ENCODE data around the gene EHBP1.
A peak's percentile ranks its signal among the peaks of the same experiment; 100 is the strongest.

The EHBP1 gene

GRCh38 chr2:62801110-62801509, 95.6 kb downstream of the EHBP1 start:
- no peak for DNase-seq
- intact Hi-C loops (cut with DNase I) = no loop called here

- DNase-seq = no peak
- intact Hi-C loops (cut with DNase I) = no loop called here
Measured at GRCh38 chr2:62801814-62802523, 96.5 kb downstream of the EHBP1 start.

DNA sequence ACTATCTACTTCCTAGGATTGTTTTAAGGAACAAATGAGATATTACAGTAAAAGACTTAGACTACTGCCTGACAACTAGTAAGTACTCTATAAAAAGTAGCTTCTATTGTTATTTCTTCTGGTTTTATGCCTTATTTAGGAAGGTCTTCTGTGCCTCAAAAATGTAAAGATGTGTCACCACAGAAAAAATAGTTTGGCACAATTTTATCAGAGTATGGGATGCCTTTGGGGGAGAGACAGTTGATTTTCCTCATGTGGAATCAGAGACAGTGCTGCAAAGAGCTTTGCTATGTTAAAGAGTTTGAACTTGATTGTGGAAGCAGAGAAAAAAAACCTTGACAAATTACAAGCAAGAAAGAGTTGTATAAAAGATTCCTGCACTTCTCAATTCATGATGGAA, 98.4 kb downstream of the EHBP1 start:
- intact Hi-C loops (cut with DNase I) = no loop called here
- DNase-seq = no peak

GRCh38 chr2:62806231-62806630, 100.7 kb downstream of the EHBP1 start:
- intact Hi-C loops (cut with DNase I) = no loop called here
- no peak for DNase-seq

DNA sequence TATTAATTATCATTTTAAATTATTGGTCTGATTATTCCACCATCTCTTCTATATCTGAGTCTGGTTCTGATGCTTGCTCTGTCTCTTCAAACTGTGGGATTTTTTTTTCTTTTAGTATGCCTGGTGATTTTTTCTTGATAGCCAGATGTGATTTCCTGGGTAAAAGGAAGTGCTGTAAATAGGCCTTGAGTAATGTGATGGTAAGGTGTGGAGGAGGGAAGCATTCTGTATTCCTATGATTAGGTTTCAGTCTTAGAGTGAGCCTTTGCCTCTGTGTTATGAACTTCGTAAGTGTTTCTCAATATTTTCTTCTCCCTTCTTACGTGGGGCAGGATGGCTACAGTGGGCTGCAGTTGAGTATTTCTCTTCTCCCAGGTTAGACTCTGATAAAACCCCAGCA, 103.0 kb downstream of the EHBP1 start:
- no peak for DNase-seq
- intact Hi-C loops (cut with DNase I) = no loop called here

- DNase-seq = no peak
- intact Hi-C loops (cut with DNase I) = no loop called here
Measured at GRCh38 chr2:62811086-62811485, 105.6 kb downstream of the EHBP1 start.

- intact Hi-C loops (cut with DNase I) = no loop called here
Measured at GRCh38 chr2:62811972-62812371, 106.5 kb downstream of the EHBP1 start.

GRCh38 chr2:62812921-62813825, 107.7 kb downstream of the EHBP1 start:
- intact Hi-C loops (cut with DNase I) = no loop called here
- no peak for DNase-seq

More at GRCh38 chr2:62811972-62812371, 106.5 kb downstream of the EHBP1 start:
- no peak for DNase-seq

- intact Hi-C loops (cut with DNase I) = no loop called here
- DNase-seq = no peak
Measured at GRCh38 chr2:62814123-62814522, 108.6 kb downstream of the EHBP1 start.

DNA sequence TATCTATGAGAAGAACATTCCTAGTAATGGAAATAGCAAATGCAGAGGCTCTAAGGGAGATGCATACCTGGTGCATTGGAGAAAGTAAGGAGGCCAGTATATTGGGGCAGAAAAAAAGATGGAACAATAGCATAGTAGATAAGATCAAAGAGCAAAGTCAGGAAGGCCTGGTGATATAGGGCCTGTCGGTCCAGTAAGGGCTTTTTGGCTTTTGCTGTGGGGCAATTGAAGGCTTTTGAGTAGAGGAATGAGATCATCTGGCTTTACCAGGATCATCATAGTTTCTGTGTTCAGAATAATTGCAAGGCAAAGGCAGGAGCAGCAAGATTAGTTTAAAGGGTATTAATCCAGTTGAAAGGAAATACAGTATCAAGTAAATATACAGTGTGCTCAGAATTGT, 111.8 kb downstream of the EHBP1 start:
- intact Hi-C loops (cut with DNase I) = no loop called here

GRCh38 chr2:62817995-62818713, 112.6 kb downstream of the EHBP1 start:
- intact Hi-C loops (cut with DNase I) = no loop called here
- DNase-seq = no peak

More for the DNA sequence above, 111.8 kb downstream of the EHBP1 start:
- no peak for DNase-seq

GRCh38 chr2:62822549-62822948, 117.0 kb downstream of the EHBP1 start:
- DNase-seq = no peak
- intact Hi-C loops (cut with DNase I) = no loop called here

- intact Hi-C loops (cut with DNase I) = no loop called here
- DNase-seq = no peak
Measured at GRCh38 chr2:62824388-62824787, 118.9 kb downstream of the EHBP1 start.

- DNase-seq = no peak
- intact Hi-C loops (cut with DNase I) = no loop called here
Measured at GRCh38 chr2:62826141-62826540, 120.6 kb downstream of the EHBP1 start.

GRCh38 chr2:62826953-62827675, 121.6 kb downstream of the EHBP1 start:
- intact Hi-C loops (cut with DNase I) = no loop called here
- peak in 6 of 42 donors; percentile 2 to 48 (median 22) for DNase-seq

GRCh38 chr2:62831729-62832128, 126.2 kb downstream of the EHBP1 start:
- DNase-seq = no peak
- intact Hi-C loops (cut with DNase I) = no loop called here

GRCh38 chr2:62844311-62845090, 139.0 kb downstream of the EHBP1 start:
- no peak for DNase-seq
- intact Hi-C loops (cut with DNase I) = no loop called here

DNA sequence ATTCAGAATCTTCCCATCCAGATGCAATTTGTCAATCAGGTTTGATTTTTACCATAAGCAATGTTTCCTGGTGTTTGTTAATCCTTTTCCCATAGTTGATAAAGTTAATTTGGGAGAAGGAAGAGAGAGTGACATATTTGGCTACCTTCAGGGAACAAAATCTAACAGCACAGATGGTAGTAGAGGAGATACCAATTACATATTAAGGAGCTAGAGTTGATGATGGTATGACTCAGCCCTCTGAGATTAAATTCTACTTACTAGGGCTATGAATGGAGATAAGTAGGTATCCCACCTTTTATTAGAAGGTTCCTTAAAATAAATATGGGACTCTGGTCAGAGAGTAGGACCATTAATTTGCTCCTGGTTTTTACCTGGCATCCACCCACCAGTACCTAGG, 139.7 kb downstream of the EHBP1 start:
- intact Hi-C loops (cut with DNase I) = no loop called here
- no peak for DNase-seq

All from head of caudate nucleus (tissue), 42 donors.